Endometrium (tissue), 2 donors: ENCODE data around the gene LRMDA.
"Not testable (repeated sequence)": the region's sequence is repeated elsewhere in the genome, so short reads cannot be mapped to it uniquely, and the experiment has no call there.

Source experiments
- FAIRE-seq: peaks from 2 replicates; lab custom pipeline; 2012; peaks lifted over from hg19 to GRCh38; lab: Jason Lieb, UNC
- donor health status: control.
- donor health status: control.

LRMDA gene

DNA sequence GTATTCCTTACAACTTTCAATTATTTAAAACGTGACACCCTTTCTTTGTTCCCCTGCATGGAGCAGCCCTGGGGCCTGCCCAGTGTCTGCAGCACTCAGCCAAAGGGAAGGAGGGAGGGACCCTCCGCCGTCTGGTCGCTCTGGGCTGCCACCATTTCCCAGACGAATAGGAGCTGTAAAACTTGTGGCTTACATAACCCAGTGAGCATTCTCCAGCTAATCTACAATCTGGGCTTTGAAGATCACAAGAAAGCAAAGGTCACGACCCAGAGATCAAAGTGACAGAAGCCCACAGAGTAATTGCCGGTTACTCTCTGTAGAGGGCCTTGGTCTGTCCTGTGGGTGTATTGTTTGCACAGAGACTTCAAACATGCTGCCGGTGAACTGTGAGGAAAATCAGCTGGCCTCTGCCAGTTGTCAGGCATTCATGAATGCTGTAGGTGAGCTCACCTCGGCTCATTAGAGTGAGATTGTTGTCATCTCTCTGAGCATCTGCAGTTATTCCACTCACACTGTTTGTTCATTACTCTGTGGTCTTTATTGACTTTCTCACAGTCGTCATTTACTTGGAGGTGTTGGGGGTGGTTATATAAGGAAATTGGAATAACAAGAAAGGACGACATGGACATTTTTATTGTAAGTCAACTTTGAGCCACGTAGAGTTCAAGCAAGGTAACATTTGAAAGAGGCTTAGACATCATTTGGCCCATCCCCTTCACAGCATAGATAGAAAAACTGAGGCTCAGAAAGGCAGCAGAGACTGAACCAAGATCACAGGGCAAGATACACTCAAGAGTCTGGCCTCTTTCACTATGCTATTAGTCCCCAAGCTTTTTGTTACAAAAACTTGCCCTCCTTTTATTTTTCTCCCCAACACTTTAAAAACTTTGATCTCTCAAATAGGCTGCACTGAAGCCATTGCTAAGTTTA lies 619.8 kb downstream of the LRMDA start:
- no peak for FAIRE-seq

- no peak for FAIRE-seq
These were observed 621.5 kb downstream of the LRMDA start for GRCh38 chr10:76052682-76053503.

DNA sequence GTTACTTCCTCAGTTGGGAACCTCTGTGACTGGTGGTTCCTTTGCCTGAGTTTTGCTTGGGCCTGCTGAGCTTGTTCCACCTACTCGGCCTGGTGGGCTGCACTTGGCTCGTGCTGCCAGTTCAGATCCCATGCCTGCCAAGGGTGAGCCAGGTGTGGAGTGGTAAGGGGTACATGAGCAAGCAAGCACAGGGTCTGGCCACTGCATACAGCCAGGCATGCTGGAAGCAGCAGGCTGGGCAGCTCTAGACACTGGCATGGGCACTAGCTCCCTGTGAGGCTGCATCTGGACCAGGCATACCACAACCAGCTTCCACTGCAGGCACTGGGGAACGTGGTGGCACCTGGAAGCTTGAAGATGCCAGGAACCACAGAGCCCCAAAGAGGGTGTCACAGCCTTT lies 624.0 kb downstream of the LRMDA start:
- FAIRE-seq = no peak

DNA sequence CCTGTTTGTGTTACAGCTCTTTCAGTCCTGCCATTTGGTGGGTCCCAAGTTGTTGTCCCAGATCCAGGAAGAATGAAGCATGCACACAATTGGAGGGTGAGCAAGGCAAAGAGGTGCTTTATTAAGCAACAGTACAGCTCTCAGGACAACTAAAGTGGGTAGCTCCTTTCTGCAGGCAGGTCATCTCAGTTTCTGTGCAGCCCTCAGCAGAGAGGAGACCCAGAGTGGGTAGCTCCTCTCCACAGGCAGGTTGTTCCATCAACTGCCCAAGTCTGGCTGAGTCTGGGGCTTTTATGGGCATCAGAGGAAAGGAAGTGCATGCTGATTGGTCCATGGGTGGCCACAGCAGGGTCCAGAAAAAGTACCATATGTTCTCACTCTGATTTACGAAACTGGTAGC lies 624.5 kb downstream of the LRMDA start:
- FAIRE-seq = no peak

DNA sequence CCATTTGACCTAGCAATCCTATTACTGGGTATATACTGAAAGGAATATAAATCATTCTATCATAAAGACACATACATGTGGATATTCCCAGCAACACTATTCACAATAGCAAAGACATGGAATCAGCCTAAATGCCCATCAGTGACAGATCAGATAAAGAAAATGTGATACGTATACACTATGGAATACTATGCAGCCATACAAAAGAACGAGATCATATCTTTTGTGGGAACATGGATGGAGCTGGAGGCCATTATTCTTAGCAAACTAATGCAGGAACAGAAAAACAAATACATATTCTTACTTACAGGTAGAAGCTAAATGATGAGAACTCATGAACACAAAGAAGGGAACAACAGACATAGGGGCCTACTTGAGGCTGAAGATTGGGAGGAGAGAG lies 629.6 kb downstream of the LRMDA start:
- FAIRE-seq = not testable (repeated sequence)

GRCh38 chr10:76066457-76066856 lies 635.0 kb downstream of the LRMDA start:
- no peak for FAIRE-seq

DNA sequence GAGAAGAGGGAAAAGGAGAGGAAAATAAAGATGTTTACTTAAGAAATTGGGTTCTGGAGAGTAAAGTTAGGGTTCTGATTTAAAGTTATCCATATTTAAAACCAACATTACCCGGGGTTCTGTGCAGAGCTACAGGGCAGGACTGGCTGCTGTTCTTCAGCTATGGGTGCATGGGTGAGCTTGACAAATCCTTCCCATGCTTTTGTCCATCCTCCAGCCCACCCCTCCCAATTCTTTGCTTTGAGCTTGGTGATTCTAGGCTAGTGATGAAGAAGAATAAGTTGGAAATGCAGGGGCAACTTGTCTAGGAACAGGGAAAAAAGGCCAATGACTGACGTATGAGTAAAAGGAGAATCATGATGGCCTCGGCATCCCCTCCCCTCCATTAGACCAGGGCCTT lies 636.0 kb downstream of the LRMDA start:
- FAIRE-seq = no peak

DNA sequence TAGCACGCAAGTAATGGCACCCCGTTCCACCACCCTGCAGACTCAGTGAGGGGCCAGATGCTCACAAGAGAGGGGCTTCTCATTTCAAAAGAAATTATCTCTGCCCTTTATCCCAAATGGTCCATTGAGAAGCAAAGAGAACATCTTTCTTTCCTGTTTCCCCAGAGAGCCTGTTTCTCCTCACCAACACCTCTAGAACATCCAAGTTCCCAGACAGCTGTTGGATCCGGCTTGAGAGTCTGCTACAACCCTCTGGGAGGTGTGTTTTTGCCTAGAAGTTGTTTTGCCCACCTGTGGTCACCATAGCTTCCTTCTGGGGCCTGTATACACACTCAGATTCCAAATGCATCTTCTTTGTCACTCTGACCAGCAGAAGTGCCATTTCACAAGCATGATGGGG lies 637.4 kb downstream of the LRMDA start:
- no peak for FAIRE-seq

DNA sequence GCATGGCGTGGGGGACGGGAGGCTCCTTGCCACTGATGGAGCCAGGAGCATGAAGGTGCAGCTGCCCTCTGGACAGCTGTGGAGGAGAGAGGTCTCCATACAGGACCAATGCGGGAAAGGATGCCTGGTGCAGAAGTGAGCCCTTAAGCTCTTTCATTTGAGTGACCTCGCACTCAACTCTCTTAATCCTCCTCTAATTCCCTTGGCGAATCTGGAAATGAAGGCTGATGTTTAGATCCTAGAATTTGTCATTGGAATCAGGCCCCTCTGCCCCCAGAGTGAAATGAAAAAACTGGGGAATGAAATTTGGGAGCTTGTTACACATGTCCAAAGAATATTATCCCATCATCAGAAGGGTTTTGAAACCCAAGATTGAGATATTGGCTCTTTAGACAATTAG lies 639.5 kb downstream of the LRMDA start:
- no peak for FAIRE-seq

GRCh38 chr10:76071653-76072365 lies 640.4 kb downstream of the LRMDA start:
- FAIRE-seq = peak; percentile 72

DNA sequence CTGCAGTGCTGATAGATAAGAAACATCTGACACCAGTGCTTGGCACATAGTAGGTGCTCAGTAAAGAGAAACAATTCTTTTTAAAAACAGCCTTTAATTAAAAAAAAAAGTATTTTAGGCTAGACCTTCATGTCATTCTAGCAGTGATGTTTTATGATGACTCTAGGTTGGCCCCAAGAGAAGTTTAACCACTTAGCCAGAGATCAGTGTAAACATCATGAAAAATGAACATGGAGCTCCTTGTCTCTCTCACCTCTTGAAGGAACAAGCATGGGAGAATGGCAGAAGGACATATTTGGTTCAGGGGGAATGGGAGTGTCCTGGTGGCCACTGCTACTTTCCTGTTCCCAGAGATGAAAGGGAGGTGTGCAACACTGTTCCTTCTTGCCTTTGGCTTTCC lies 641.0 kb downstream of the LRMDA start:
- FAIRE-seq = no peak

- no peak for FAIRE-seq
These were observed 642.1 kb downstream of the LRMDA start for GRCh38 chr10:76073524-76073923.

DNA sequence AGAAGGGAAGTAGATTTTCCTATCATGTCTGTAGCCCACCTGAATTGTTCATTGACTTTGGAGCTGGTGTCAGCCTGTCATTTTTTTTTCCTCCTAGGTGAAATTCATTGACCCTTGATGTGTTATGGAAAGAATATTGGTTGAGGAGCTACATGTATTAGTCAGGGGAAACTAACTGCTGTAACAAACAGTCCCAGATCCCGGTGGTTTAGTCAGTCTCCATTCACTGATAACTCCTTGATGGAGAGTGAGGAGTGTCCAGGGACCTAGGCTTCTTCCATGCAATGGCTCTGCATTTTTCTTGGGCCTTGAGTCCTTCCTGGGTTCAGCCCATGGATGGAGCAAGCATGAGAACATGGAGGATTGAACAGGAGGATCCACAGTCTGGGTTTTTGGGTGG lies 643.2 kb downstream of the LRMDA start:
- no peak for FAIRE-seq

GRCh38 chr10:76080451-76080850 lies 649.0 kb downstream of the LRMDA start:
- FAIRE-seq = no peak

- no peak for FAIRE-seq
These were observed 649.6 kb downstream of the LRMDA start for GRCh38 chr10:76080991-76081390.

- no peak for FAIRE-seq
These were observed 650.8 kb downstream of the LRMDA start for GRCh38 chr10:76082232-76082631.

- no peak for FAIRE-seq
These were observed 651.5 kb downstream of the LRMDA start for GRCh38 chr10:76082956-76083355.

DNA sequence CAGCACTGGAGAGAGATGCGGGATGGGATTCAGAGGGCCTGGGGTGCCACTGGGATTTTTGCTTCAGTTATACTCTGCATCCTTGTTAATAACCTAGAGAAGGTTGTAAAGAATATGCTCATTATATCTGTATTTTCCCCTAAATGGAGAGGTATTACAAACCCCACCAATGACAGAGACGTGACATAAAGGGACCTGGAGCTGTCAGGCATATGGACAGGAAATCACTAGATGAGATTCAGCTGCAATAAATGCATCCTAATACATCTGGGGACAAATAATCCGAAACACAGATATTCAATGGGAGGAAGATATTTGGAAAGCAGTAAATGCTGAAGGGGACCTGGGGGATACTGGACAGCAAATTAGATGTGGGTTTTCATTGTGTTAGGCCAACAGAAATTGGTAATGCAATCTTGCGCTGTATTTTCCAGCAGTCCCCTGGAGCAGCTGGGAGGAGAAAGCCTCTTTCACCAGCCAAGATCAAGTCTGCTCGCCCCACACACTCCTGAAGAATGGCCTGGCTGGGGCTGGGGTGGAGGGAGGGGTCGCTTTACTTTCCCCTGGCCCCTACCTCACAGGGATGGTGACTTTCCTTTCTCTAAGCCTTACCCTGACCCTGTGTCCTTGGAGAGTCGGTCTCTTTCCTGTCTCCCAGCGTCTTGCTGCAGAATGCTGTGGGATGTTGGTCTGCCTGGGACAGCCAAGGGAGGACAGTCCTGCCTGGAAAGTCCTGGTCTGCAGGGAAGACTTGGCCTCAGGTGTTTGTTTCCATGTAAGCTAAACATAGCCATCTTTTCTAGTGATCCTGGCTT lies 653.8 kb downstream of the LRMDA start:
- no peak for FAIRE-seq

GRCh38 chr10:76085817-76086167 lies 654.4 kb downstream of the LRMDA start:
- FAIRE-seq = no peak

GRCh38 chr10:76086170-76086760 lies 654.8 kb downstream of the LRMDA start:
- FAIRE-seq = no peak
